Central memory CD8-positive, alpha-beta T cell (primary cell): Measurements from ENCODE around the gene E4F1.

Source experiments
- ATAC-seq: fragments of 150-1000 bp; cut with Tn5 transposase; replicated peaks from 2 replicates; pipeline ENCODE4 v1.10.0; 2022; ENCODE audit warnings: mild to moderate bottlenecking, moderate FRiP score, moderate number of reproducible peaks; ENCODE audit not compliant: poor library complexity, severe bottlenecking; ENCODE audit errors: extremely low read depth
- DNase-seq, 2 donors: peaks; one replicate each; pipeline ENCODE4 v3.0.0; 2021; ENCODE audit warnings: low spot score in 2 of 2
- H3K27ac Mint-ChIP-seq: one replicate; pipeline ENCODE4 v1.8.0; 2022; ENCODE audit warnings: low read depth, mild to moderate bottlenecking, moderate library complexity, mixed read lengths
- H3K27me3 Mint-ChIP-seq: one replicate; pipeline ENCODE4 v1.8.0; 2022; ENCODE audit warnings: mixed read lengths
- H3K36me3 Mint-ChIP-seq: one replicate; pipeline ENCODE4 v1.8.0; 2022; ENCODE audit warnings: mild to moderate bottlenecking, moderate library complexity, mixed read lengths; ENCODE audit not compliant: insufficient read depth
- H3K4me1 Mint-ChIP-seq: one replicate; pipeline ENCODE4 v1.8.0; 2022; ENCODE audit warnings: mixed read lengths
- H3K4me3 Mint-ChIP-seq: one replicate; pipeline ENCODE4 v1.8.0; 2022; ENCODE audit warnings: mild to moderate bottlenecking, moderate library complexity, mixed read lengths
- H3K9me3 Mint-ChIP-seq: one replicate; pipeline ENCODE4 v1.8.0; 2022; ENCODE audit warnings: mixed read lengths

Gene E4F1

DNA sequence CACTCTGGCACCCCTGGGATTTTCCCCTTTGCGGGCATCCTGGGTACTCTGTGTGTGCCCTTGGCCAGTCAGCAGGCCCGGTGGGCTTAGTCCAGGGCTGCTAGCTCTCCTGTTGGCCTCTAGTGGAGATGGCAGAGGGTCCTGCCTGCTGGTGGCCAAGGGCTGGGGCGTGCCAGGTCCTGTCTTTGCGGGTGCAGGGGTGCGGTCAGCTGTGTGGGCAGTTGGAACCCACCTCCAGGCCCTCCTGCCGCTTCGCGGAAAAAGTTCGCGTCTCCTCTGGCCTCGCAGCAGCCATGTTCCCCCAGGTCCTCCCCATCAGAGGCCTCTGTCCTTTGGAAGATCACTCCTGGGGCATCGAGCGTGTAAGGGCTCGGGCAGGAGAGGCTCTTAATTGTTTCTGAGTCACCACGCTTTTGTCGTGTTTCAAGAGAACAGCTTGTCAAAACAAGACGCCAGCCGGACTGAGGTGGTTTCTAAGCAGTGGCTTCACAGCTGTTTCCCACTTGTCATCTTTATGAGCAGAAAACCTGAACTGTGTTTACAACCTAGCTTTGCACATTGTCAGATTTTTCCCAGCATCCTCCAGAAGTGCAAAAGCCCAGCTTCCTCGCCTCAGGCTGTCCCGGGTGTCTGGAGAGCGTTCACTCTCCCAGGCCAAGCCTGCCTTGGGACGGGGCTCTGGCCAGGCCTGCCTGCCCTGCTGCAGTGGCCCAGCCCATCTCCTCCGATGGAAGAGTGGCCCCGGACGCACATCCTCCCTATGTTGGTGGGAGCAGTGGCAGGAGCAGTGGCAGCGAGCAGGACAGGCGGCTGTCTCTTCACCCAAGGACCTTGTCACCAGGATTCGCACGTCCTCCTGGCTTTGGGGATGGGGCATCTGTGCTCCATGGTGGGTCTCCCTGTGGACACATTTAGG is 7.9 kb downstream of the E4F1 start:
- peaks cover 4% of the 10 kb centered on the region for H3K4me1 Mint-ChIP-seq
- H3K9me3 Mint-ChIP-seq: no peaks in the 10 kb centered on the region
- no peak for DNase-seq
- peak overlapping the region; percentile 29 for H3K27ac Mint-ChIP-seq
- ATAC-seq: no peak
- H3K36me3 Mint-ChIP-seq: peaks cover 7% of the 10 kb centered on the region
- no peak overlapping the region for H3K4me3 Mint-ChIP-seq
- H3K27me3 Mint-ChIP-seq: no peaks in the 10 kb centered on the region

DNA sequence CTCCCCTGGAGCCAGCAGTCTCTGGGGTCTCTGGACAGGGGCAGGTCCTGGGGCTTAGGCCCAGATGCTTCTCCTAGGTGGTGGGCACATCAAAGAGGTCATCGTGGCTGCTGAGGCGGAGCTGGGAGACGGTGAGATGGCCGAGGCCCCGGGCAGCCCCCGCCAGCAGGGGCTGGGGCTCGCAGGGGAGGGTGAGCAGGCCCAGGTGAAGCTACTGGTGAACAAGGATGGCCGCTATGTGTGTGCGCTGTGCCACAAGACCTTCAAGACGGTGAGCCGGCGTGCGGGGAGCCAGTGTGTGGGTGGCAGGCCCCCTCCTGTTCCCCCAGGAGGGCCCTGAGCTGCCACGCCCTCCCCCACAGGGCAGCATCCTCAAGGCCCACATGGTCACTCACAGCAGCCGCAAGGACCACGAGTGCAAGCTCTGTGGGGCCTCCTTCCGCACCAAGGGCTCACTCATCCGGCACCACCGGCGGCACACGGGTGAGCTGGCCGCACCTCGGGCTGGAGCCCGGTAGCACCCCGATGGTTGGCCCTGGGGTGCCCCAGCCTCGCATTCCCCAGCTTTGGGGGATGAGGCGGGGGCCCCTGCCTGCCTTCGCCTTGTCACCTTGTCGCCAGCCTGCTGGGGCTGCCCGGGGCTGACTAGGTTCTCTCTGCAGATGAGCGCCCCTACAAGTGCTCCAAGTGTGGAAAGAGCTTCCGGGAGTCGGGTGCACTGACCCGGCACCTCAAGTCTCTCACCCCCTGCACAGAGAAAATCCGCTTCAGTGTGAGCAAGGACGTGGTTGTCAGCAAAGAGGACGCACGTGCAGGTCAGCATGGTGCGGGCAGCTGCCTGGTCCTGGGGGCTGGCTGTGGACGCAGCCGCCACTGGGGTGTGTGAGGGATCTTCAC is 9.0 kb downstream of the E4F1 start:
- peaks cover 7% of the 10 kb centered on the region for H3K36me3 Mint-ChIP-seq

DNA sequence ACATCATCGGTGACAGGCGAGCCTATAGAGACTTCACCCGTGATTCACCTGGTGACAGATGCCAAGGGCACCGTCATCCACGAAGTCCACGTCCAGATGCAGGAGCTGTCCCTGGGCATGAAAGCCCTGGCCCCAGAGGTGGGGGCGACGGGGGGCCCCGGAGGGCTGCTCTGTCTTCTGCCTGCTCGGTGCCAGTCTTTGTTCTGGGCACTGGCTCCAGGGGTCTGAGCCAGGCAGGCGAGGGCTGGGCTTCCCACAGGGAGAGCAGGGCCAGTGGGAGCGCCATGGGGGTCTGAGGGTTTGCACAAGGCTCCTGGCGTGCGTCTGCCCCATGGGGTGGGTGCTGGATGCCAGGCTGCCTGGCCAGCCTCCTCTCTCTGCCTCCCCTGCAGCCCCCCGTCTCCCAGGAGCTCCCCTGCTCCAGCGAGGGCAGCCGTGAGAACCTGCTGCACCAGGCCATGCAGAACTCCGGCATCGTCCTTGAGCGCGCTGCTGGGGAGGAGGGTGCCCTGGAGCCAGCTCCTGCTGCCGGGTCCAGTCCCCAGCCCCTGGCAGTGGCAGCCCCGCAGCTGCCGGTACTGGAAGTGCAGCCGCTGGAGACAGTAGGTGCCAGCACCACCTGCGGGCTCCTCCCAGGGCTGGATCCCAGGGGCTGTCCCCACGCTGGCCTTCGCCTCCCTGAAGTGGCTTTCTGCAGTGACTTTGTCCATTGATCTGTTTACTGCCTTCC is 9.8 kb downstream of the E4F1 start:
- no peak overlapping the region for H3K4me3 Mint-ChIP-seq
- no peaks in the 10 kb centered on the region for H3K9me3 Mint-ChIP-seq
- H3K27me3 Mint-ChIP-seq: no peaks in the 10 kb centered on the region
- DNase-seq (no peak), ATAC-seq (no peak)
- H3K36me3 Mint-ChIP-seq: peaks cover 7% of the 10 kb centered on the region
- H3K27ac Mint-ChIP-seq: no peak overlapping the region
- H3K4me1 Mint-ChIP-seq: no peaks in the 10 kb centered on the region

More for the DNA sequence above, 9.0 kb downstream of the E4F1 start:
- Mint-ChIP-seq H3K4me1 (no peaks in the 10 kb centered on the region), H3K4me3 (no peak overlapping the region), H3K27ac (no peak overlapping the region), H3K9me3 (no peaks in the 10 kb centered on the region), H3K27me3 (no peaks in the 10 kb centered on the region)
- ATAC-seq (no peak), DNase-seq (no peak)

DNA sequence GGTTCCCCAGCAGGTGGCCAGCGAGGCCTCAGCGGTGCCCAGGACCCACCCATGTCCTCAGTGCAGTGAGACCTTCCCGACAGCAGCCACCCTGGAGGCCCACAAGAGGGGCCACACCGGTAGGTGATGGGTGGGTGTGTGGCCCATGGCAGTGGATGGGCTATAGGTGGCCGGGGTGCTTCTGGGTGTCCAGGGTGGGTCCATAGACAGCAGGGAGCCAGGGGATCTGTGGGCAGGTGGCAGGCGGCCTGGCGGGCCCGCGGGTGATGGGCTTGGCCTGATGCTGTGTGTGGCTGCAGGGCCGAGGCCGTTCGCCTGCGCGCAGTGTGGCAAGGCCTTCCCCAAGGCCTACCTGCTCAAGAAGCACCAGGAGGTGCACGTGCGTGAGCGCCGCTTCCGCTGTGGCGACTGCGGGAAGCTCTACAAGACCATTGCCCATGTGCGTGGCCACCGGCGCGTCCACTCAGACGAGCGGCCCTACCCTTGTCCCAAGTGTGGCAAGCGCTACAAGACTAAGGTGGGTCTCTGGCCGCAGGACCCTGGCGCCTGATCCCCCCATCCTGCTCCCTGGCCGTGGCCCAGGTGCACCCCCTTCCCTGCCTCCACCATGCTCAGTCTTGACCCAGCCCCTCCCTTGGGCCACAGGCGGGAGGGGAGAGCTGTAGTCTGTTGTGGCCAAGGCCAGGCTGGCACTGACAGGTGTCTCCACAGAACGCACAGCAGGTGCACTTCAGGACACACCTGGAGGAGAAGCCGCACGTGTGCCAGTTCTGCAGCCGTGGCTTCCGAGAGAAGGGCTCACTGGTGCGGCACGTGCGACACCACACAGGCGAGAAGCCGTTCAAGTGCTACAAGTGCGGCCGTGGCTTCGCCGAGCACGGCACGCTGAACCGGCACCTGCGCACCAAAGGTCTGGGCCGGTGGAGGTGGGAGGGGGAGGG is 10.8 kb downstream of the E4F1 start:
- no peak overlapping the region for H3K27ac Mint-ChIP-seq
- ATAC-seq (no peak), DNase-seq (no peak)
- H3K4me3 Mint-ChIP-seq: no peak overlapping the region
- no peaks in the 10 kb centered on the region for H3K9me3 Mint-ChIP-seq
- H3K4me1 Mint-ChIP-seq: no peaks in the 10 kb centered on the region
- H3K36me3 Mint-ChIP-seq: peaks cover 7% of the 10 kb centered on the region
- no peaks in the 10 kb centered on the region for H3K27me3 Mint-ChIP-seq

DNA sequence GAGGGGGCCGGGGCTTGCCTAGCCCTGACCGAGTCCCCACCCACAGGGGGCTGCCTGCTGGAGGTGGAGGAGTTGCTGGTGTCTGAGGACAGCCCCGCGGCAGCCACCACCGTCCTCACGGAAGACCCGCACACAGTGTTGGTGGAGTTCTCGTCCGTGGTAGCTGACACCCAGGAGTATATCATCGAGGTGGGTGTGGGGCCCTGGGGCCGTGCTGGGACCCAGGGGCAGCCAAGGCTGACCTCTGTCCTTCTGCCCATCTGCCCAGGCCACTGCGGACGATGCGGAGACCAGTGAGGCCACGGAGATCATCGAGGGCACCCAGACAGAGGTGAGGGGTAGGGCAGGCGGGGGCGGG is 11.4 kb downstream of the E4F1 start:
- H3K27ac Mint-ChIP-seq: no peak overlapping the region
- H3K27me3 Mint-ChIP-seq: no peaks in the 10 kb centered on the region
- DNase-seq: no peak
- ATAC-seq: no peak
- peaks cover 8% of the 10 kb centered on the region for H3K36me3 Mint-ChIP-seq
- H3K4me3 Mint-ChIP-seq: no peak overlapping the region
- H3K4me1 Mint-ChIP-seq: no peaks in the 10 kb centered on the region
- H3K9me3 Mint-ChIP-seq: no peaks in the 10 kb centered on the region

DNA sequence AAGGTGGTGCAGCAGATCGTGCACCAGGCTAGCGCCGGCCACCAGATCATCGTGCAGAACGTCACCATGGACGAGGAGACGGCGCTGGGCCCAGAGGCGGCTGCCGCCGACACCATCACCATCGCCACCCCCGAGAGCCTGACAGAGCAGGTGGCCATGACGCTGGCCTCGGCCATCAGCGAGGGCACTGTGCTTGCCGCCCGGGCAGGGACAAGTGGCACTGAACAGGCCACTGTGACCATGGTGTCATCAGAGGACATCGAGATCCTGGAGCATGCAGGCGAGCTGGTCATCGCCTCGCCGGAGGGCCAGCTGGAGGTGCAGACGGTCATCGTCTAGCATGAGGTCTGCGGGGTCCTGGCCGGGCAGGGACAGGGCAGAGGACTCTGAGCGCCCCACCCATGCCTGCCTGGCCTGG is 11.9 kb downstream of the E4F1 start:
- ATAC-seq (no peak), DNase-seq (no peak)
- Mint-ChIP-seq H3K27ac (no peak overlapping the region), H3K27me3 (no peaks in the 10 kb centered on the region), H3K36me3 (peaks cover 8% of the 10 kb centered on the region), H3K9me3 (no peaks in the 10 kb centered on the region), H3K4me3 (no peak overlapping the region), H3K4me1 (no peaks in the 10 kb centered on the region)

DNA sequence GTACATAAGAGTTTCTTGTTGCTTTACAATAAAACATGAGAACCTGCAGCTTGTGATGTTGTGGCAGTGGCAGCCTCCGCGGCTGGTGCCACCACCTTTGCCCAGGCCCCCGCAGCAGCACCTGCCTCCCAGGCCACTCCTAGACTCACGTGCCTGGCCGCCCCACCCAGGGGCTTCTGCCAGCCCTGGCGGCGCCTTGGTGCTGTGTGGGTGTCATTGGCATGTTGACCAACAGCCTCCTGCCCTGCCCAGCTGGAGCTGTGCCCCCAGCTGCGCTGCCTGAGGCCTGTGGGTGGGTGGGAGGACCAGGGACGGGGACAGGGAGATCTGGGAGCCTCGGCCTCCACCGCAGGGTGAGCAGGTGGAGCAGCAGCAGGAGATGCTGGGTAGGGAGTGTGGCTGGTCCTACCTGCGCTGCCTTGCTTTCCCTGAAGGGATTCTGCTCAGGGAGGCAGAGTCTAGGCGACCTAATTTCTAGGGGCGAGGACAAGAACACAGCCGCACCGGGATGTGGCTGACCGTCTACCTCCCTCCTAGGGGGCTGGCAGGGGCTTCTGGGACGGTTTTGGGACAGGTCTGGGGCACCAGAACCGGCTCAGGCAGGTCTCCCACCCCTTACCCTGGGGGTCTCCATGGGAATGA is 12.4 kb downstream of the E4F1 start:
- H3K36me3 Mint-ChIP-seq: peaks cover 7% of the 10 kb centered on the region
- no peaks in the 10 kb centered on the region for H3K27me3 Mint-ChIP-seq
- no peak overlapping the region for H3K4me3 Mint-ChIP-seq
- no peaks in the 10 kb centered on the region for H3K4me1 Mint-ChIP-seq
- no peak for DNase-seq
- no peak overlapping the region for H3K27ac Mint-ChIP-seq
- H3K9me3 Mint-ChIP-seq: no peaks in the 10 kb centered on the region
- no peak for ATAC-seq

DNA sequence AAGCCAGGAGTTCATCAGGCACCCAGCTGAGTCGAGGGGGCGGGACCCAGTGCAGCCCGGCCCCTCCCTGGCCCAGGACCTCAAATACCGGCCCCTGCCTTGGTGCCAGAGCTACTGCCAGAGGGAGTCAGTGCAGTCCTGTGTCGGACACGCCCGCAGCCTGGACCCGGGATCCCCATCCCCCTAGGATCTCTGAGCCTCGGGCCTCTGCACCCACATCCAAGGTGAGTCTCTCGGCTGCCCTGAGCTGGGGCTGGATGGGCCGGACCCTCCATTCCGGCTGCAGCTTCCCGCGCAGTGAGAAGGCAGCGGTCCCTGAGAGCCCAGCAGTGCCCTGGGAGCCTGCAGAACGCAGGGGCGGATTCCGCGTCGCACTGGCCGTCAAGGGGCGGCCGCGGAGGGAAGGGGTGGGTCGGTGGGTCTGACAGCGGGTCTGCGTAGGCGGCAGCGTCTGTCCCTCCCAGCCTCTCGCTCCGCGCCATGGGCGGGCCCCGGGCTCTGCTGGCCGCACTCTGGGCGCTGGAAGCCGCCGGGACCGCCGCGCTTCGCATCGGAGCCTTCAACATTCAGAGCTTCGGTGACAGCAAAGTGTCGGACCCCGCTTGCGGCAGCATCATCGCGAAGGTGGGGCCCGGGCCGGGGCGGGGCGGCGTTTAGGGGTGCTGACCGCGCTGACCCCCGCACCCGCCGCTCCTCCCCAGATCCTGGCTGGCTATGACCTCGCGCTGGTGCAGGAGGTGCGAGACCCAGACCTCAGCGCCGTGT is 13.1 kb downstream of the E4F1 start, which contains the start of gene DNASE1L2:
Gene DNASE1L2 (plus strand): TSS at position 108 of the 765 bp plus-strand sequence. CDS start 373 bp downstream, at position 481.
- DNase-seq (no peak), ATAC-seq (no peak)
- Mint-ChIP-seq H3K9me3 (no peaks in the 10 kb centered on the region), H3K4me1 (no peaks in the 10 kb centered on the region), H3K4me3 (no peak within 1 kb of the TSS), H3K27ac (no peak within 1 kb of the TSS), H3K27me3 (no peaks in the 10 kb centered on the region), H3K36me3 (peaks cover 7% of the 10 kb centered on the region)

DNA sequence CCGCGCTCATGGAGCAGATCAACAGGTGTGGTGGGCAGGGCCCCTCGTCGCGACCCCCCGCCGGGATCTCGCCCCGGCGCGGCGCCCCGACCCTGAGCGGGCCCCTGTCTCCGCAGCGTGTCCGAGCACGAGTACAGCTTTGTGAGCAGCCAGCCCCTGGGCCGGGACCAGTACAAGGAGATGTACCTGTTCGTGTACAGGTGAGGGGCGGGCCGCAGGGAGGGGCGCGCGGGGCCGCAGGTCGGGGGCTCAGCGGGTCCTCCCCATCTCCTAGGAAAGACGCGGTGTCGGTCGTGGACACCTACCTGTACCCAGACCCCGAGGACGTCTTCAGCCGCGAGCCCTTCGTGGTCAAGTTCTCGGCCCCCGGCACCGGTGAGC is 13.7 kb downstream of the E4F1 start:
- Mint-ChIP-seq H3K9me3 (no peaks in the 10 kb centered on the region), H3K27ac (no peak overlapping the region), H3K36me3 (peaks cover 7% of the 10 kb centered on the region), H3K4me1 (no peaks in the 10 kb centered on the region), H3K27me3 (no peaks in the 10 kb centered on the region), H3K4me3 (no peak overlapping the region)
- ATAC-seq (no peak), DNase-seq (no peak)

DNA sequence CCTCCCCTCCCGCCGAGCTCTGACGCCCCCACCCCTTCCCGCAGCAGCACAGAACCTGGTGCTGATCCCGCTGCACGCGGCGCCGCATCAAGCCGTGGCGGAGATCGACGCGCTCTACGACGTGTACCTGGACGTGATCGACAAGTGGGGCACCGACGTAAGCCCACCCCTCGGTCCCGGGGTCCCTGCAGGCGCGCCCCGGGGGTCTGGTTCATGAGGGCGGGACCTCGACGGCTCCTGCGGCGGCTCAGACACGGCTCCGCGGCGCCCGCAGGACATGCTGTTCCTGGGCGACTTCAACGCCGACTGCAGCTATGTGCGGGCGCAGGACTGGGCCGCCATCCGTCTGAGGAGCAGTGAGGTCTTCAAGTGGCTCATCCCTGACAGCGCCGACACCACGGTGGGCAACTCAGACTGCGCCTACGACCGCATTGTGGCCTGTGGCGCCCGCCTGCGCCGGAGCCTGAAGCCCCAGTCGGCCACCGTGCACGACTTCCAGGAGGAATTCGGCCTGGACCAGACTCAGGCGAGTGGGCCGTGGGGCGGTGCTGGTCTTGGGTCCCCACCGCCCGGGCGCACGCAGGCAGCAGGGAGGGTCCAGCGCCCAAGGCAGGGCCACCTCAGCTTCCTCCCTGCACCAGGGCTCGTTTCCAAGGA is 14.2 kb downstream of the E4F1 start:
- ATAC-seq (no peak), DNase-seq (no peak)
- no peak overlapping the region for H3K27ac Mint-ChIP-seq
- no peaks in the 10 kb centered on the region for H3K27me3 Mint-ChIP-seq
- H3K36me3 Mint-ChIP-seq: peaks cover 5% of the 10 kb centered on the region
- H3K4me3 Mint-ChIP-seq: no peak overlapping the region
- no peaks in the 10 kb centered on the region for H3K4me1 Mint-ChIP-seq
- no peaks in the 10 kb centered on the region for H3K9me3 Mint-ChIP-seq
